ENCODE measurements around the gene MDP1.
"Not testable (repeated sequence)": the region's sequence is repeated elsewhere in the genome, so short reads cannot be mapped to it uniquely, and the experiment has no call there.

Gene MDP1

DNA sequence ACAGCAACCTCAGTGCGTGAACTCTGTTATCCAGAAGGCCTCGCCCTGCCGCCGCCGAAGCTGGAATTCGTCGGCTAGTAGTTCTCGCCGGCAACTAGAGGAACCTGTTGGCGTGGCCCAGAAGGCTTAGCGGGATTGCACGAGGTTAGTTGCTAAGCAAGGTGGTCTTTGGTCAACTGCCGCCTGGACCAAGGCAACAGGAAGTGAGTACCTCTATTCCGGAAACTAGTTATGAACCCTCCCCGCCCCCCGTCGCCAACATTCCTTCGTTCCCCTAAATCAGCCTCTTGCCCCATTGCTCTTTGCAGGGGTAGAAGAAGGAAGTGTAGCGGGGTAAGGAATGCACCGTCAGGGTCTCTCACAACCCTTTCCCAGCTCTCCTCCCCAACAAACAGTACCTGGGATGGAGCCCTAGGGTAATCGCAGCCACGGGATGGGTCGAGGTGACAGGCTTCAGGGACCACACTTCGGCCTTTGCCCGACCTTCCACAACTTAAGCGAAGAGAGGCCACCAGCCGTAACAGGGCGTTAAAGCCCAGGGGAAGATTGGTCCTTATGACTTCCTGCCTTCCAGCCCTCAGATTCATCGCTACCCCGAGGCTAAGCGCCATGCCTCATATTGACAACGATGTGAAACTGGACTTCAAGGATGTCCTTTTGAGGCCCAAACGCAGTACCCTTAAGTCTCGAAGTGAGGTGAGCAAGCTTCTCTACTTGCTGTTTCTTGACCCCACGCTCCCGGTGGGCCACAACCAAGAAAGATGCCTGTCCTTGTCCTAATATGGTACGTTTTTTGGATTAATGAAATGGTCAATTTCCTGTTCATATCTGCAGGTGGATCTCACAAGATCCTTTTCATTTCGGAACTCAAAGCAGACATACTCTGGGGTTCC, 17.0 kb upstream of the MDP1 start, which contains the start of gene GMPR2:
GMPR2 (plus strand) TSS at position 285 of the 893 bp plus-strand sequence; CDS start at position 610, 325 bp downstream.
- in situ Hi-C loops (cut with MboI; ENCODE audit: low sequenced_read_pairs): loop anchor here (25.0 kb wide), 1 partner anchor 204 kb away; the partner anchor contains the start of genes CBLN3, KHNYN and SDR39U1

DNA sequence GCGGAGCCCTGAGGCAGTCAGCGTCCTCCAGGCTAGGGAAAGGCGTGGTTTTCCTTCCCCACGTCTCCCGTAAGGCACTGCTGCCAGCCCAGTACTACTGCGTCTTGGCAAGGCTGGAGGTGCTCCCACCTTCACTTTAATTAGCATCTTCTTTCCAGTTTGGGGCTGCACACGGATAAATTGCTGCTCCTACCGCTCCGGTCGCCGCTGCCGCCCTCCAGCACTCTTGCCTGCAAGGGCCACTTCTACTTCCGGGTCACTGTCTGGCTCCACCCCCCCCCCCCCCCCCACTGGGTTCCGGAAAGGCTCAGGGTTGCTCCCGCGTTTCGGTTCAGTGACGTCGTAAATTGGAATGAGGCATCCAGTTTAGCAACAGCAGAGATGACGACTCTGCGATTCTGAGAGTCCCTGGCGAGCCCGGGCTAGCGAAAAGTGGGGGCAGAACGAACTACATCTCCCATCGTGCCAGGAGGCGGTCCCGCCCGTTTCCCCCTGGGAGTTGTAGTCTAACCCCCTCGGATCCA, 16.3 kb upstream of the MDP1 start, which contains the start of gene NEDD8:
NEDD8 (minus strand) TSS at position 247 of the 524 bp plus-strand sequence; CDS start at position 147, 100 bp downstream.
- in situ Hi-C loops (cut with MboI; ENCODE audit: low sequenced_read_pairs): loop anchor here (25.0 kb wide), 1 partner anchor 205 kb away; the partner anchor contains the start of genes CBLN3, KHNYN and SDR39U1

DNA sequence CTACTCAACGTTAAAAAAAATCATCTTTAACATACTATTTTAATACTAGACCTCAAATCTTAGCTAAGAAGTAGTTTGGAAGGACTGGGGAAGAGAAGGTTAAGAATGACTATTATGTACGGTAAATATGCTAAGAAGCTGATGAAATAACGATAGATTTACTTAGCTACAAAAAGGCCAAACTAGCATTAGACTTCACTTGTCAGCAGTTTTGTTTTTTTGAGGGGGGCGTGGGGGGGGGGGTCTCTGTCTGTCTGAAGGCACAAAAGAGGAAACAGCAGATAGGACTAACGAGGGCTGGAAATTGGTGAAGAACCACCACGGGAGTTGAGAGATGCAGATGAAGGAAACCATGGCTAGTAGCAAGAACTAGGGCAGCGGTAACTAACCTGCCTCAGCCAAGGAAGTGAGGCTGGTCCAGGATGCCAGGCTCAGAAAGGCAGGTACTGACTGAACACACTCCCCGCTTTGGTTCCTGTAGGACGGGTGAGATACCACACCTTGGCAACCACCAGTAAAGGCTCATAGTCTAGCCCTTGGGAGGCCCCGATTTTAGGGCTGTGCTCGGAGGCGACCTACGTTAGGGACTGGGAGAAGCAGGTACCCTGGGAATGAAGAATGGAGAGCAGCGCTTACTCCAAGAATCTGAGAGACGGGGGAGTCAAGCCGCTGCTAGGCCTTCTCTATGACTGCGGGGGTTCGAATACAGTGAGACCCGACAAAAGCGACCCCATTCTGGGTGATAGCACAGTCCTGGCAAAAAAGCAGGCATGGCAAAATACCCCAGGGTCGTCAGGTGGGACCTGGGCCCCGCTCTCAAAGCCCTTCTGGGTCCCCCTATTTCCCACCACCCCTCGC, 15.6 kb upstream of the MDP1 start:
- in situ Hi-C loops (cut with MboI; ENCODE audit: low sequenced_read_pairs): loop anchor here (25.0 kb wide), 1 partner anchor 206 kb away; the partner anchor contains the start of genes CBLN3, KHNYN and SDR39U1

DNA sequence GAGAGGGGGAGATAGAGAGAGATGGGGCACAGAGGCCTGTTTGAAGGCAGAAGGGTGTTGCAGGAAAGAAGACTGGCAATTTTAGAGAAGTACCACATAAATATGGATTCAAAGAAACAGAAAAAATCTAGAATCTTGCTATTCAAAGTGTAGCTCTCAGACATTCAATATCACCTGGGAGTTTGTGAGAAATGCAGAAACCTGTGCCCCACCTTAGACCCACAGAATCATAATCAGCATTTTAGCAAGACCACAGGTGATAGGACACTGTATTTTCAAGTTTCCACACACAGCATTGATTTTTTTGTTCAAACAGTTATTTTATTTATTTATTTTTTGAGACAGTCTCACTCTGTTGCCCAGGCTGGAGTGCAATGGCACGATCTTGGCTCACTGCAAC, 13.0 kb upstream of the MDP1 start:
- in situ Hi-C loops (cut with MboI; ENCODE audit: low sequenced_read_pairs): loop anchor here (25.0 kb wide), 1 partner anchor 208 kb away; the partner anchor contains the start of genes CBLN3, KHNYN and SDR39U1

DNA sequence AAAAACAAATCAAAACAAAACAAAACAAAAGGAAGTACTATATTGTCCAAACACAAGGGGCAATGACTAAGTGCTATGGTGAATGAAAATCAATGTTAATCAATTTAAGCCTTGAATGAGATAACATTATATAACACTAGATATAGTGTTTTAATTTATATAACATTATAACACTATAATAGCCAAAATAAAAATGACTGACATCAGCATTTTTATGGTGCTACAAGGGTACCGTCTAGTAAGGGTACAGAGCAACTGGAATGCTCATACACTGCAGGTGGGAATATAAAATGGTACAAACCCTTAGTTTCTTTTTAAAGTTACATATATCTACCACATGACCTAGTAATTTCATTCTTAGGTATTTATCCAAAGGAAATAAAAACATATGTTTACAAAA, 10.6 kb upstream of the MDP1 start:
- in situ Hi-C loops (cut with MboI; ENCODE audit: low sequenced_read_pairs): loop anchor here (25.0 kb wide), 1 partner anchor 211 kb away; the partner anchor contains the start of genes CBLN3, KHNYN and SDR39U1

DNA sequence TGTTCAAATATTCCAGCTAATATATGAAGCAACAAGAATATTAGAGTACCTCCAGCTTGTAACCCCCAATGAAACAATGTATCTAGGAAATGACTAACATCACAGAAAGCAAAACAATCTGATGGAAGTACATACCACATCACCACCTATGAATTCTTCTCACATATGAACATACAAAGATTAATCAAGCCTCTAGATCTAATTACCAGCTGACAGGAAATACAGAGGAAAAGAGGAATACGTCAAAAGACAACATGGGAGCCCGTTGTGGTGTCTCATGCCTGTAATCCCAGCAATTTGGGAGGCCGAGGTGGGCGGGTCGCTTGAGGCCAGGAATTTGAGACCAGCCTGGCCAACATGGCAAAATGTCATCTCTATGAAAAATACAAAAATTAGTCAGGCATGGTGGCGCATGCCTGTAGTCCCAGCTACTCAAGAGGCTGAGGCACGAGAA, 8.8 kb upstream of the MDP1 start:
- in situ Hi-C loops (cut with MboI; ENCODE audit: low sequenced_read_pairs): loop anchor here (25.0 kb wide), 1 partner anchor 213 kb away; the partner anchor contains the start of genes CBLN3, KHNYN and SDR39U1

DNA sequence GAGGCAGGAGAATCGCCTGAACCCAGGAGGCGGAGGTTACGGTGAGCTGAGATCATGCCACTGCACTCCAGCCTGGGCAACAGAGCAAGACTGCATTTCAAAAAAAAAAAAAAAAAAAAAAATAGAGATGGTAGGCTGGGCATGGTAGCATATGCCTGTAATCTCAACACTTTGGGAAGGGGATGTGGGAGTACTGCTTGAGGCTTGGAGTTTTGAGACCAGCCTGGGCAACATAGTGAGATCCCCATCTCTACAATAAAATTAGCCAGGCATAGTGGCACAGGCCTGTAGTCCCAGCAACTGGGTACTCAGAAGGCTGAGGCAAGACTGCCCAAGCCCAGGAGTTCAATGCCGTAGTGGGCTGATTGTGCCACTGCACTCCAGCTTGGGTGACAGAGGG, 7.1 kb upstream of the MDP1 start:
- in situ Hi-C loops (cut with MboI; ENCODE audit: low sequenced_read_pairs): not testable (repeated sequence)

DNA sequence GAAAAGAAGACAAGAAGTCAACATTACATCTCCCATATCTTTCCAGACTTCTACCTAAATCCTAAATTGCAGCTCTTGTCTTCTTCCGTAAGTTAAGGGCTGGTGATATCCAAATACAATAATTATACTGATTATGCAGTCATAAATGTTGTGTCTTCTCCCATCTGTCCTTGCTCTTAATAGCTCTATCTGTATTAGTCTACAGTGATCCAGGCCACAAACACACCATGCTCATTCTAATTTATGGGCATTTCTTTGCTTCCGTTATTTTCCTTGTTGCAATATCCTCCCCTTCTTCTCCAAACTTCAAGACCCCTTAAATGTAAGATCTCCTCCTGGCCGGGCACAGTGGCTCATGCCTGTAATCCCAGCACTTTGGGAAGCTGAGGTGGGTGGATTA, 3.7 kb upstream of the MDP1 start:
- in situ Hi-C loops (cut with MboI; ENCODE audit: low sequenced_read_pairs): no loop called here

DNA sequence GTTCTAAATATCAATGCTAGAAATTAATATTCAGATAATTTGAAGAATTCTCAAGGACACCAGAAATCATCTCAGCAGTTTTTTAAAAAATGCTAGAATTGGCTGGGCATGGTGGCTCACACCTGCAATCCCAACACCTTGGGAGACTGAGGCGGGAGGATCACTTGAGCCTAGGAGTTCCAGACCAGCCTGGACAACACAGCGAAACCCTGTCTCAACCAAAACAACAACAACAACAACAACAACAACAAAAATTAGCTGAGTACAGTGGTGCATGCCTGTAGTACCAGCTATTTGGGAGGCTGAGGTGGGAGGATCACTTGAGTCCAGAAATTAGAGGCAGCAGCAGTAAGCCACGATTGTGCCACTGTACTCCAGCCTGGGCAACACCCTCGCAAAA, 3.2 kb upstream of the MDP1 start:
- in situ Hi-C loops (cut with MboI; ENCODE audit: low sequenced_read_pairs): no loop called here

DNA sequence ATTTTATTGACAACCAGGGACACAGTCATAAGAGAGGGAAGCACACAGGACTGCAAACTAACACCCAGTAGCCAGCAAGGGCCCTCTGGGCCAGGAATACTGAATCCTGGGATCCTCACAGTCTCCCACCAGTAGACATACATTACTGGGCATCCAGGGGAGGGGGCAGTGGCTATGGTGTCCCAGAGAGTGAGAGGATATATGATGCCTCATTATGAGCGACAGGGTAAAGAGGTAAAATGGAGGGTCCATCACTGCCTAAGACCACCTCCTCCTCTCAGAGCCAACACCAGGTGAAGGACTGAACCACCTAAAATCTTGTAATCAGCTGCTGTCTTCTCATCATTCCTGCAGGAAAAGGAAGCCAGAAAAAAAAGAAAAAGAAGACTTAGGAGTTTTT, 1.0 kb upstream of the MDP1 start:
- in situ Hi-C loops (cut with MboI; ENCODE audit: low sequenced_read_pairs): not testable (repeated sequence)

DNA sequence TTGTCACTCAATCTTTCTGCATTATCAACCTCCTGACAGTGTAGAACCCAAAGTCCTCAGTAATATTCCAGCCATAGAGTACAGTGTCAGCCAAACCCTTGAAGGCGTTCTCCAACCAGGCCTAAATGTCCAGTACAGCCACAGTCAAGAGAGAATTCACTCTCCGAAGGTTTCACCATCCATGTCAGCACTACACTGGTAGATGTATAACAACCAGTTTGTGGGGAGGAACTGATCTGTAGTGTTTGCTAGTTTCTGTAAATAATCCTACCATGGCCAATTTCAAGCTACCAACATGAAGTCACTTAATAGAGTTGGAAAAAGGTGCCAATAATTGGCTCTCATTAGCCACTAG, 456 bp upstream of the MDP1 start:
- in situ Hi-C loops (cut with MboI; ENCODE audit: low sequenced_read_pairs): no loop called here

DNA sequence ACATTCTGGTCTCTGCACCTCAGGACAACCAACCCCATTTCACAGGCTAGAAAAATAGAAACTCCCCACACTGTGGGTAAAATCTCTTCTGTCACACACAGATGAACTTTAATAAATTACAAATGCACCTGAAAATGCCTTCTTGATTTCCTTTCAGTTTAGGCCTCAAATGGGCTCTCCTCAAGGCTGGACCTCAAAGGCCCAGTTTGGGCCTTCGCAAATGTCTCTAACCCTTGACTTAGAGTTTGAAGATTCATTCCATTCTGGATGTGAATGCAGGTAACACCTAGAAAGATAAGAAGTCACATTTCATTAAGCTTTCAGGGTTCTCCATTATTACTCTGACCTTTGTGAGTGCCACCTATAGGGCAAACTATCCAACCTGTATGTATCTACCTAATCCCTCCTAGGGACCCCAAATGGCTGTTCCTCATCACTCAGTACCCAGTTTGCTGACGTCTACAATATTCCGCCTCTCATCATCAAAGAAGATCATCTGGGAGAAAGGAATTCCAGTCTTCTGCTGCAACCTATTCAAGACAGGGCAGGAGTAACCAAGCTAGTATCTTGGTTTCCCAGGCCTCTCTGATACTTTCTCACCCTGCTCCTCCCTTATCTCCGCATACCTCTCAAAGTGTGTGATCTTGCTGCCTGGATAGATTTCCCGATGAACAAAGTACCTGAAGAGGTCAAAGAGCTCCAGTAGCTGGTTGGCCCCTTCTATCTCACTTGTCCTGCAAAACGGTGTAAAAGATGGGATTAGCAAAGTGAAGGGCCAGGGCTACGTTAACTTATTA, 1.8 kb downstream of the MDP1 start:
- in situ Hi-C loops (cut with MboI; ENCODE audit: low sequenced_read_pairs): no loop called here

DNA sequence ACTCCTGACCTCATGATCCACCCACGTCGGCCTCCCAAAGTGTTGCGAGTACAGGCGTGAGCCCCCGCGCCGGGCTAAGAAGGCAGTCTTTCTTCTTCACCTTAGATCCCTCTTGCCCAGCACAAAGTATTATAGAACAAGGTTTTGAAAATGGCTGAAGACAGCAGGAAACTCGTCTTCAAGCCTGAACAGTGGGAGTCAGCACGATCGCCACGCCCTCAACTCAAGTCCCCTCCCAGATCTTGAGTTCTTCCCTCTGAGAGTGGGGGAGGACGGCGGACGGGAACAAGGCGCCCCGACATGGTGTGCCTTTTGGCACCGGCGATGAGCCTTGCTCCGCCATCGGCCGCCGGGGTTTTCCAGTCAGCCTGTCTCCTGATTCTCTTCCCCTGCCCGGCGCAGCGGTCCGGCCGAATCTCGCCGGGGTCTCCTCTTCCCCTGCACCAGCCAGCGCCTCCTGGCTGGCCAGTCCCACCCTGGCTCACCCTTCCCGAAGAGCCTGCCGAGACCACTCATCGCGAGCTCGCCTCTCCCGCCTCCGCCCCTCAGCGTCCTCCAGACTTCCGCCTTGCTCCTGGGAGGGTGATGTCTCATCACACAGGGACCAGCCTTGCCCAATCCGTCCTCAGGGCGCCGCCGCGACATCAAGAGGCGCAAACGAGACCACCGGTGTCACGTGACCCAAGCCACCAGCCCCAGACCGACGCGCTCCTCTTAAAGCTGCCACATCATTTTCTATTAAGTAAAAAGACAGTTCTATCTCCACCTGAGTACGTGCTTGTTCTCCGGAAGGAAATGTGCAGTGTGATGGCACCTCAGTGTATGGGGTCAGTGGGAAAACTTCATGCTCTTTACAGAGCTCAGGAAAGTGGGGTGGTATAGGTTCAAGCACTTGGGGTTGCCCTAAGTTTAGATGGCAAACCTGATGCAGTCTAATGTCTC, 2.7 kb downstream of the MDP1 start, which contains the start of gene CHMP4A:
CHMP4A (minus strand) TSS at position 565 of the 942 bp plus-strand sequence; CDS start at position 516, 49 bp downstream.
- in situ Hi-C loops (cut with MboI; ENCODE audit: low sequenced_read_pairs): no loop called here

DNA sequence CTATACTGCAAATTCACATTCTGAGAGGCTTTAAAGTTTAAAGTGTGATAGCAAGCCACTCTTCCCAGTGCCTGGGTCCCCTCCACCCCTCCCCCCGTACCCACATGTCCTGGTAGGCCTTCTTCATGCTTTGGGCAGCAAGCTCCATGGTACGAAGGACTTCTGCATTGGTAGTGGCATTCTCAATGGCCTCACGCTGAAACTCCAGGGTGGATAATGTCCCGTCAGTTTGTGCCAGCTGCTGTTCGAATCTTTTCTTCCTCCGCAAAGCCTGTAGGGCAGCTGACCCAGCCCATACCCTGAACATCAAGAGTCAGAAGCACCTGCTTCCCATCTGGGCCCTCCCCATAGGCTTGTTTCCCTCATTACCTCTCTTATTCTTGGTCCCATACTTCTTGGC, 4.6 kb downstream of the MDP1 start:
- in situ Hi-C loops (cut with MboI; ENCODE audit: low sequenced_read_pairs): no loop called here

DNA sequence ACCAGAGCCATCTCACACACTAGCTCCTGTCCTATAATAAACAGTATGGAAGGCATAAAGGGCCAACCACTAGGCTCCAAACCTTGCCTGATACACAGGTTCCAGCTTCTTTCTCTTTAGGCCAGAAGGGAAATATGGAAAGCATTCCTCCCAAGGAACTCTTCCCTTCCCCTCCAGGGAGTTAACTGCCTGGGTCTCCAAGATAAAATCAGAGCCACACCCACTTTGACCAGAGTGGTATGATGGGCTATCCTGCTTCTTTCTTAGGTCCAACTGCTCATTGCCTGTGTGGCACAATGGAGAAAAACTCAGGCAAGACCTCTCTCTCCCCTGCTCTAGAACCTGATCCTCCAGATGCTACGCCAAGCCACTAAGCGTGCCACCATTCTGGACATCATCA, 8.2 kb downstream of the MDP1 start:
- in situ Hi-C loops (cut with MboI; ENCODE audit: low sequenced_read_pairs): no loop called here

DNA sequence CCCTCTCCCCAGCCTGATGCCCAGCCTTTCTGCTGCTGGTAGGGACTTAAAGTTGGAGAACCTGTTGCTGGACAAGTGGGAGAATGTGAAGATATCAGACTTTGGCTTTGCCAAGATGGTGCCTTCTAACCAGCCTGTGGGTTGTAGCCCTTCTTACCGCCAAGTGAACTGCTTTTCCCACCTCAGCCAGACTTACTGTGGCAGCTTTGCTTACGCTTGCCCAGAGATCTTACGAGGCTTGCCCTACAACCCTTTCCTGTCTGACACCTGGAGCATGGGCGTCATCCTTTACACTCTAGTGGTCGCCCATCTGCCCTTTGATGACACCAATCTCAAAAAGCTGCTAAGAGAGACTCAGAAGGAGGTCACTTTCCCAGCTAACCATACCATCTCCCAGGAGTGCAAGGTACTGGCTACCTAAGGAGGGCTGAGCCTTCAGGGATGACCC, 8.7 kb downstream of the MDP1 start:
- in situ Hi-C loops (cut with MboI; ENCODE audit: low sequenced_read_pairs): no loop called here

DNA sequence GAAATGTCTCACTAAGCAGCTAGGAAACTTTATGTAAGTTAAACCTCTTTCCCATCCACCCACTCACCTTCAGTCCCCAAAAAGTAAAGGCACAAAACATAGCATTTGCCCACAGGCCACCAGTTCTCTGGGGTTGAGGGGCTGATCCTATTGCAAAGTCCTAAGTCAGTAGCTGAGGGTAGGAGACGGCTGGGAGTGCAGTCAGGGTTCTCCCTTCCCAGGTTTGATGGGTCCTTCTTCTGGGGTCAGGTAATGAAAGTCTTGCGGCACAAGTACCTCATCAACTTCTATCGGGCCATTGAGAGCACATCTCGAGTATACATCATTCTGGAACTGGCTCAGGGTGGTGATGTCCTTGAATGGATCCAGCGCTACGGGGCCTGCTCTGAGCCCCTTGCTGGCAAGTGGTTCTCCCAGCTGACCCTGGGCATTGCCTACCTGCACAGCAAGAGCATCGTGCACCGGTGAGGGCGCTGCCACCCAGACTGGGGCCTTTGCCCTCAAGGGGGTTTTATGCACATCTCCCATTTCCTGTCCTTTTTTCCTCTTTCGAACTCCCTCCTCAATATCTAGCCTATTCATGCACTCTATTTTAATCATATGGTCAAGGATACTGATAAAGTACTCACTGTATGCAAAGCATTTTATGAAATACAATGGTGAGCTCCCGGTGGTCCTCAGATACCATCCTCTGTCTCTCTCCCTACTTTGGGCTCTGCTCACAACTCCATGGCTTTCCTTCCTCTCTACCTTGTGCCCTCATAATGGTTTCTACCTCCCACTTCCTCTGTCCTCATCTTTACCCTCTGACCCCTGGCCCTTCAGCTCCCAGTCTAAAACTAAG, 9.4 kb downstream of the MDP1 start:
- in situ Hi-C loops (cut with MboI; ENCODE audit: low sequenced_read_pairs): no loop called here

Measured in HL-60/S4 treated with phorbol 12-myristate 13-acetate at 8.2 ng/mL for 4 days and 3 days (cell line).